H9 (cell line): ENCODE measurements around the gene RUSC2. TPM values are rescaled to one million over a fixed set of nuclear protein-coding genes. Genes with fewer than 3 reads are reported as not detected.

Experiments used
- DNase-seq: peaks from one replicate; pipeline ENCODE4 v3.0.0-alpha.2; 2017
- H2AFZ ChIP-seq: one replicate; pipeline ENCODE4 v1.6.1; 2013; ENCODE audit warnings: mild to moderate bottlenecking, low read length, control low read depth, moderate library complexity
- H2AK5ac ChIP-seq: 2 replicates; pipeline ENCODE4 v1.6.1; 2013; ENCODE audit warnings: low read length, control low read depth, mixed read lengths; ENCODE audit not compliant: insufficient read length
- H2BK120ac ChIP-seq: one replicate; pipeline ENCODE4 v1.6.1; 2013; ENCODE audit warnings: low read depth, mild to moderate bottlenecking, low read length, control low read depth, inconsistent platforms; ENCODE audit not compliant: poor library complexity, severe bottlenecking
- H2BK12ac ChIP-seq: 2 replicates; pipeline ENCODE4 v1.6.1; 2013; ENCODE audit warnings: low read length, control low read depth, mixed read lengths, low read depth; ENCODE audit not compliant: insufficient read length
- H2BK15ac ChIP-seq: 2 replicates; pipeline ENCODE4 v1.6.1; 2013; ENCODE audit warnings: low read depth, low read length, control low read depth
- H2BK20ac ChIP-seq: one replicate; pipeline ENCODE4 v1.6.1; 2013; ENCODE audit warnings: low read depth, mild to moderate bottlenecking, low read length, control low read depth, inconsistent platforms; ENCODE audit not compliant: poor library complexity, severe bottlenecking
- H2BK5ac ChIP-seq: 2 replicates; pipeline ENCODE4 v1.6.1; 2013; ENCODE audit warnings: low read length, control low read depth, mixed read lengths; ENCODE audit not compliant: insufficient read length
- H3K14ac ChIP-seq: 2 replicates; pipeline ENCODE4 v1.6.1; 2013; ENCODE audit warnings: low read length, control low read depth; ENCODE audit not compliant: insufficient read depth
- H3K18ac ChIP-seq: 2 replicates; pipeline ENCODE4 v1.6.1; 2013; ENCODE audit warnings: low read depth, mild to moderate bottlenecking, mixed read lengths, low read length, control low read depth; ENCODE audit not compliant: insufficient read length
- H3K23ac ChIP-seq: 2 replicates; pipeline ENCODE4 v1.6.1; 2013; ENCODE audit warnings: low read length, control low read depth, mixed read lengths, low read depth; ENCODE audit not compliant: insufficient read length
- H3K23me2 ChIP-seq: 2 replicates; pipeline ENCODE4 v1.6.1; 2013; ENCODE audit warnings: low read depth, mild to moderate bottlenecking, mixed read lengths, low read length, control low read depth; ENCODE audit not compliant: insufficient read length, poor library complexity, severe bottlenecking
- H3K27ac ChIP-seq: 2 replicates; pipeline ENCODE4 v1.5.1; 2013; ENCODE audit warnings: low read length, control low read depth, mixed read lengths, low read depth; ENCODE audit not compliant: insufficient read length
- H3K27me3 ChIP-seq: 2 replicates; pipeline ENCODE4 v1.6.1; 2013; ENCODE audit warnings: low read length, control low read depth, inconsistent platforms; ENCODE audit not compliant: insufficient read depth
- H3K4ac ChIP-seq: 2 replicates; pipeline ENCODE4 v1.6.1; 2013; ENCODE audit warnings: low read depth, mild to moderate bottlenecking, control low read depth, inconsistent platforms, low read length, moderate library complexity
- H3K4me1 ChIP-seq: 2 replicates; pipeline ENCODE4 v1.6.1; 2013; ENCODE audit warnings: low read length, control low read depth, inconsistent platforms; ENCODE audit not compliant: insufficient read depth
- H3K4me2 ChIP-seq: 2 replicates; pipeline ENCODE4 v1.6.1; 2013; ENCODE audit warnings: low read length, control low read depth, mixed read lengths; ENCODE audit not compliant: insufficient read length, insufficient read depth
- H3K56ac ChIP-seq: 2 replicates; pipeline ENCODE4 v1.6.1; 2013; ENCODE audit warnings: low read depth, mild to moderate bottlenecking, mixed read lengths, low read length, control low read depth; ENCODE audit not compliant: insufficient read length
- H3K79me1 ChIP-seq: 2 replicates; pipeline ENCODE4 v1.6.1; 2013; ENCODE audit warnings: low read depth, mild to moderate bottlenecking, moderate library complexity, low read length, control low read depth, inconsistent platforms; ENCODE audit not compliant: insufficient read depth, poor library complexity, severe bottlenecking
- H3K79me2 ChIP-seq: 2 replicates; pipeline ENCODE4 v1.6.1; 2013; ENCODE audit warnings: low read length, control low read depth, inconsistent platforms; ENCODE audit not compliant: insufficient read depth
- H3K9ac ChIP-seq: 2 replicates; pipeline ENCODE4 v1.6.1; 2013; ENCODE audit warnings: low read length, control low read depth, mixed read lengths; ENCODE audit not compliant: insufficient read length; ENCODE audit errors: extremely low read depth
- H3K9me3 ChIP-seq: one replicate; pipeline ENCODE4 v1.6.1; 2013; ENCODE audit warnings: low read depth, low read length, inconsistent platforms; ENCODE audit not compliant: control insufficient read depth
- H3T11ph ChIP-seq: one replicate; pipeline ENCODE4 v1.6.1; 2013; ENCODE audit warnings: mild to moderate bottlenecking, low read length, control low read depth, inconsistent platforms
- H4K20me1 ChIP-seq: one replicate; pipeline ENCODE4 v1.6.1; 2013; ENCODE audit not compliant: control insufficient read depth, insufficient read length, insufficient read depth
- H4K5ac ChIP-seq: 2 replicates; pipeline ENCODE4 v1.6.1; 2013; ENCODE audit warnings: low read depth, mild to moderate bottlenecking, mixed read lengths, low read length, control low read depth; ENCODE audit not compliant: insufficient read length
- H4K8ac ChIP-seq: replicated peaks from 2 replicates; pipeline ENCODE4 v1.6.1; 2013; ENCODE audit warnings: low read length, control low read depth, mixed read lengths, low read depth; ENCODE audit not compliant: insufficient read length
- H4K91ac ChIP-seq: 2 replicates; pipeline ENCODE4 v1.6.1; 2013; ENCODE audit warnings: low read depth, mild to moderate bottlenecking, moderate library complexity, mixed read lengths, low read length, control low read depth; ENCODE audit not compliant: insufficient read length
- H3K27ac Mint-ChIP-seq, 3 experiments: 2 replicates in 2 of 3; 3 replicates in 1 of 3; pipeline ENCODE4 v1.8.0; 2020 to 2021; ENCODE audit warnings: mixed read lengths in 3 of 3, mild to moderate bottlenecking in 1 of 3, moderate library complexity in 1 of 3
- H3K27me3 Mint-ChIP-seq: 2 replicates; pipeline ENCODE4 v1.8.0; 2021; ENCODE audit warnings: low read depth, mild to moderate bottlenecking, moderate library complexity, mixed read lengths
- H3K36me3 Mint-ChIP-seq, 3 experiments: 2 replicates in 2 of 3; 3 replicates in 1 of 3; pipeline ENCODE4 v1.8.0; 2020 to 2021; ENCODE audit warnings: low read depth in 3 of 3, mixed read lengths in 3 of 3; ENCODE audit not compliant: insufficient read depth in 1 of 3
- H3K4me1 Mint-ChIP-seq, 2 experiments: 2 replicates each; pipeline ENCODE4 v1.8.0; 2020; ENCODE audit warnings: mixed read lengths in 2 of 2
- H3K4me3 Mint-ChIP-seq, 2 experiments: 2 replicates in 1 of 2; 3 replicates in 1 of 2; pipeline ENCODE4 v1.8.0; 2020 to 2021; ENCODE audit warnings: mild to moderate bottlenecking in 2 of 2, mixed read lengths in 2 of 2, moderate library complexity in 1 of 2
- H3K9me3 Mint-ChIP-seq, 2 experiments: 2 replicates in 1 of 2; 3 replicates in 1 of 2; pipeline ENCODE4 v1.8.0; 2020; ENCODE audit warnings: mild to moderate bottlenecking in 2 of 2, mixed read lengths in 2 of 2, moderate library complexity in 1 of 2
- CTCF ChIP-seq: fragments of 200-600 bp; sonication (generic); conservative IDR thresholded peaks from 3 replicates; pipeline ENCODE4 v1.8.0; 2021; ENCODE audit warnings: antibody characterized with exemption, mild to moderate bottlenecking
- WGBS: extraction: QIAGEN DNeasy Blood & Tissue Kit; methylation state at CpG from one replicate; pipeline ENCODE4 v1.1.7; 2013; ENCODE audit warnings: missing lambda C conversion rate, low lambda C conversion rate, mixed read lengths; ENCODE audit not compliant: insufficient read length; ENCODE audit errors: extremely low coverage; 5-methylcytosine and 5-hydroxymethylcytosine counted together
- total RNA-seq: library from RNA; stranded (reverse); gene quantifications from 2 replicates; pipeline ENCODE4 v1.2.1, GENCODE V29; 2021

Gene RUSC2
- total RNA-seq, 1 experiment from 2014 or later, result 6.3 TPM

- H2AFZ ChIP-seq, result no peak overlapping the region
- no peak overlapping the region for H3K4me3 Mint-ChIP-seq
- H3K36me3 Mint-ChIP-seq, result no peaks in the 10 kb centered on the region
- peaks cover 43 to 47% of the 10 kb centered on the region in 2 experiments for H3K4me1 Mint-ChIP-seq
- H3K14ac ChIP-seq, result no peak overlapping the region
- H3K27ac ChIP-seq, result no peak overlapping the region
- H4K91ac ChIP-seq, result no peak overlapping the region
- H3K56ac ChIP-seq, result no peak overlapping the region
- no peak overlapping the region for H3K9ac ChIP-seq
- no peak for TF ChIP-seq CTCF
- no CpG with 5 or more reads among the region's 1 CpG for WGBS
- H2BK20ac ChIP-seq, result no peak overlapping the region
- no peak overlapping the region for H3K4me2 ChIP-seq
- H2BK5ac ChIP-seq, result no peak overlapping the region
- H3K4me1 ChIP-seq, result peaks cover 17% of the 10 kb centered on the region
- no peak overlapping the region for H2BK120ac ChIP-seq
- H2BK15ac ChIP-seq, result no peak overlapping the region
- H3K79me1 ChIP-seq, result no peaks in the 10 kb centered on the region
- no peak overlapping the region; a peak in 2 of 7 replicates for H3K27ac Mint-ChIP-seq
- H2BK12ac ChIP-seq, result no peak overlapping the region
- no peaks in the 10 kb centered on the region for H3K9me3 ChIP-seq
- no peaks in the 10 kb centered on the region for H3K79me2 ChIP-seq
- H3K18ac ChIP-seq, result no peak overlapping the region
- H4K5ac ChIP-seq, result no peak overlapping the region
- no peak overlapping the region for H3K23ac ChIP-seq
- no peak overlapping the region for H2AK5ac ChIP-seq
- no peaks in the 10 kb centered on the region for H3K27me3 ChIP-seq
- H3K4ac ChIP-seq, result no peak overlapping the region
- H3K27me3 Mint-ChIP-seq, result no peaks in the 10 kb centered on the region
- no peak overlapping the region for H3T11ph ChIP-seq
- H4K20me1 ChIP-seq, result no peaks in the 10 kb centered on the region
- H3K23me2 ChIP-seq, result no peaks in the 10 kb centered on the region
- H3K9me3 Mint-ChIP-seq, result no peaks in the 10 kb centered on the region
- no peak overlapping the region for H4K8ac ChIP-seq
- DNase-seq, result no peak
Measured at GRCh38 chr9:35516479-35516878, 26.6 kb downstream of the RUSC2 start.
